Transverse colon (tissue), 4 donors: Measurements from ENCODE around the gene COL23A1.

ENCODE experiments used
- CTCF ChIP-seq, 5 experiments: fragments of 200-600 bp in 3 of 5; fragments of 450-650 bp in 2 of 5; sonication (generic) in 3 of 5; IDR thresholded peaks; 1 replicate in 2 of 5; 2 replicates in 3 of 5; pipeline ENCODE4 v1.5.1; 2016 to 2017; ENCODE audit warnings: antibody characterized with exemption in 5 of 5, inconsistent platforms in 3 of 5, mild to moderate bottlenecking in 2 of 5, moderate library complexity in 1 of 5
- EP300 ChIP-seq: sonication (generic); formaldehyde crosslinking; IDR thresholded peaks from one replicate; pipeline ENCODE4 v1.6.1; 2017; ENCODE audit warnings: antibody characterized with exemption, low read depth
- POLR2A ChIP-seq: fragments of 450-650 bp; IDR thresholded peaks from one replicate; pipeline ENCODE4 v1.6.1; 2016; ENCODE audit warnings: antibody characterized with exemption, mild to moderate bottlenecking, moderate library complexity
- POLR2AphosphoS5 ChIP-seq, 3 donors: sonication (generic); formaldehyde crosslinking; IDR thresholded peaks; one replicate each; pipeline ENCODE4 v1.6.1; 2016; ENCODE audit warnings: antibody characterized with exemption in 3 of 3

DNA sequence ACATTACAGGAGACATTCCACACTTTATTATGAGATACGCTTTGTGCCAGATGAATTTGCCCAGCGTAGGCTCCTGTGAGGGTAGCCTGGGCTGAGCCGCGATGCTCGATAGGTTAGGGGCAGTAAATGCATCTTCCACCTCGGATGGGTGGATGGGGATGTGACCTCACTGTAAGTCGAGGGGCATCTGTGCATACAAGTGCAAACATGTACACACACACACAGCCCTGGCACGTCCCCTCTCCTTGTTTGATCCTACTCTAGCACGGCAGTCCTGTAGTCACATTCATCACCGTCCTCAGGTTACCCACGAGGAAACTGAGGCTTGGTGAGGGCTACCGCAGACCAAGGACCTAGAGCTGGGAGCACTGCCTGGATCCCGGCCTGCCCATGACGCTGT lies 166.8 kb downstream of the COL23A1 start:
- no peak for TF ChIP-seq CTCF (IDR thresholded peaks at IDR 0.05)
- no peak for TF ChIP-seq POLR2A
- no peak for TF ChIP-seq EP300
- TF ChIP-seq POLR2AphosphoS5 (IDR thresholded peaks at IDR 0.05): no peak
